Fibroblast of lung (primary cell): ENCODE results near the gene HMGN1. TPM values are rescaled to one million over a fixed set of nuclear protein-coding genes. Genes with fewer than 3 reads are reported as not detected.

Experiments
- DNase-seq, 2 donors: peaks; one replicate each; pipeline versions ENCODE4 v3.0.0 to v3.0.0-alpha.2; 2010; ENCODE audit warnings: low read depth in 2 of 2
- H2AFZ ChIP-seq: 2 replicates; pipeline ENCODE4 v1.5.1; 2012; ENCODE audit warnings: low read length, control low read depth, inconsistent platforms
- H3K27ac ChIP-seq: 2 replicates; pipeline ENCODE4 v1.5.1; 2011; ENCODE audit warnings: low read length, control low read depth; ENCODE audit not compliant: insufficient read depth
- H3K27me3 ChIP-seq: 2 replicates; pipeline ENCODE4 v1.5.1; 2011; ENCODE audit warnings: mild to moderate bottlenecking, low read length; ENCODE audit not compliant: control insufficient read depth, insufficient read depth
- H3K36me3 ChIP-seq: 2 replicates; pipeline ENCODE4 v1.5.1; 2011; ENCODE audit warnings: low read length; ENCODE audit not compliant: control insufficient read depth, insufficient read depth
- H3K4me1 ChIP-seq: 2 replicates; pipeline ENCODE4 v1.5.1; 2011; ENCODE audit warnings: low read length; ENCODE audit not compliant: control insufficient read depth, insufficient read depth; ENCODE audit errors: extremely low read depth
- H3K4me2 ChIP-seq: 2 replicates; pipeline ENCODE4 v1.5.1; 2011; ENCODE audit warnings: low read length, control low read depth; ENCODE audit not compliant: insufficient read depth; ENCODE audit errors: extremely low read depth
- H3K4me3 ChIP-seq, 4 experiments: fragments of 200-600 bp in 1 of 4; sonication (generic) in 1 of 4; replicated peaks in 1 of 4; 2 replicates each; pipeline ENCODE4 v1.5.1; 2011 to 2016; ENCODE audit warnings: low read length in 4 of 4, low read depth in 3 of 4, mild to moderate bottlenecking in 3 of 4, control low read depth in 2 of 4, inconsistent platforms in 1 of 4, mixed read lengths in 1 of 4; ENCODE audit not compliant: insufficient read depth in 1 of 4; ENCODE audit errors: control extremely low read depth in 1 of 4
- H3K79me2 ChIP-seq: 2 replicates; pipeline ENCODE4 v1.5.1; 2012; ENCODE audit warnings: mild to moderate bottlenecking, low read length, inconsistent platforms; ENCODE audit not compliant: control insufficient read depth, insufficient read depth
- H3K9ac ChIP-seq: 2 replicates; pipeline ENCODE4 v1.5.1; 2011; ENCODE audit warnings: mild to moderate bottlenecking, low read length, control low read depth; ENCODE audit not compliant: insufficient read depth
- H3K9me3 ChIP-seq: 2 replicates; pipeline ENCODE4 v1.5.1; 2012; ENCODE audit warnings: low read depth, low read length; ENCODE audit not compliant: control insufficient read depth, insufficient read depth
- H4K20me1 ChIP-seq: 2 replicates; pipeline ENCODE4 v1.5.1; 2011; ENCODE audit warnings: low read length; ENCODE audit not compliant: control insufficient read depth, insufficient read depth; ENCODE audit errors: extremely low read depth
- EZH2 ChIP-seq: IDR thresholded peaks from 2 replicates; pipeline ENCODE4 v1.5.1; 2012; ENCODE audit warnings: low read length, control low read depth, mild to moderate bottlenecking; ENCODE audit errors: missing control alignments
- polyA plus RNA-seq, 2 donors: library from polyadenylated mRNA; depleted of rRNA in 1 of 2; stranded (reverse) in 1 of 2; unstranded in 1 of 2; fragments of >200 nt; gene quantifications; 2 replicates each; pipeline ENCODE4 v1.2.1, GENCODE V29; 2011 to 2012; ENCODE audit warnings: missing spikeins in 1 of 2
- total RNA-seq: library from RNA; depleted of rRNA; stranded (reverse); fragments of >200 nt; gene quantifications from 2 replicates; pipeline ENCODE4 v1.2.1, GENCODE V29; 2014
- TF ChIP-seq, protein P1 (sequence below), 2 donors: IDR thresholded peaks in 1 of 2; conservative IDR thresholded peaks in 1 of 2; 1 replicate in 1 of 2; 2 replicates in 1 of 2; pipeline ENCODE4 v1.5.1; 2011 to 2012; ENCODE audit warnings: low read length in 2 of 2, control low read depth in 1 of 2, inconsistent platforms in 1 of 2, low read depth in 1 of 2, mild to moderate bottlenecking in 1 of 2

The HMGN1 gene
- total and polyA plus RNA-seq, 2 donors (not counting 1 experiment from before 2014, with no cell fraction given): 160 to 171 TPM

DNA sequence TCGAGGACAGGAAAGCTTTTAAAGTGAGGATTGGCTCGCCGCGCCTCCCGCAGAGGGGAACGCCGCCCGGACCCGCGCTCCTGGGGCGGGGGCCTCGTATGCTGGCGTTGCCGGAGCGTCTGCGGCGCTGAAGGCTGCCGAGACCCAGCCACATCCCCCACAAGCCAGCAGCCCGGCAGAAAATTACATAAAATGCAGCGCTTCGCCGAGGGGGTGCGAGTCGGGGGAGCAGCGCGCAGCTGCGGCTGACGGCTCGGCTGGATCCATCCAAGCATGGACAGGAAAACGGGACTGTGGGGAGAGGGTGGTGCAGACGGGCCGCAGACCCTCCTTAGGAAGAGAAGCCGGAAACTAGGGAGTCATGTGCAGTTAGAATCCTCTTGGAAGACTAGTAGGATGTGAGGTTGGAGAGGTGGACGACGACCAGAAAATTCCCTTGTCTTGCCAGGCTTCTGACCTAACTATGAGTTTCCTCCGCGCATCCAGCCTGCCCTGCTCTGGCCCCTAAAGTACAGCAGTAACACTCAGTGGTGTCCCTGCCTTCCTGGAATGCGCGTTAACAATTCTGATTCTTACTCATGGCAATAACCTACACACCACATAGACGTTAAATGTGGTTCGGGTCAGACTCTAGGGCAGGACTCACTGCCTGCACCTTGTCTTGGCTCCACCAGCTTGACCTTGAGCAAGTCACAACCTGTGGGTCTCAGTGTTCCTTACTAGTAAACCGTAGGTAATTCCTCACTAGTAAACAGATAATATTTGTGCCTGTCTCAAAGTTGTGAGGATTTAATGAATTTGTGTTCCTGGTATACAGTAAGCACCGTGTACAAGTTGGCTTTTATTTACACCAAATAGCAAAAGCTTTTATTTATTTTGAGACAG is 34.5 kb downstream of the HMGN1 start:
- DNase-seq: peak; percentile 64 to 78
- Histone ChIP-seq H3K4me3 (peak overlapping the region; percentile 71 to 85 (median 74)), H3K9ac (peak overlapping the region; percentile 84), H3K4me2 (peak overlapping the region; percentile 96), H2AFZ (peak overlapping the region; percentile 80), H3K27me3 (no peaks in the 10 kb centered on the region), H3K36me3 (no peaks in the 10 kb centered on the region), H3K79me2 (peaks cover 10% of the 10 kb centered on the region), H3K27ac (peak overlapping the region; percentile 86), H4K20me1 (no peaks in the 10 kb centered on the region), H3K4me1 (no peaks in the 10 kb centered on the region), H3K9me3 (no peaks in the 10 kb centered on the region)
- no peak for TF ChIP-seq EZH2
- TF ChIP-seq, protein P1, sequence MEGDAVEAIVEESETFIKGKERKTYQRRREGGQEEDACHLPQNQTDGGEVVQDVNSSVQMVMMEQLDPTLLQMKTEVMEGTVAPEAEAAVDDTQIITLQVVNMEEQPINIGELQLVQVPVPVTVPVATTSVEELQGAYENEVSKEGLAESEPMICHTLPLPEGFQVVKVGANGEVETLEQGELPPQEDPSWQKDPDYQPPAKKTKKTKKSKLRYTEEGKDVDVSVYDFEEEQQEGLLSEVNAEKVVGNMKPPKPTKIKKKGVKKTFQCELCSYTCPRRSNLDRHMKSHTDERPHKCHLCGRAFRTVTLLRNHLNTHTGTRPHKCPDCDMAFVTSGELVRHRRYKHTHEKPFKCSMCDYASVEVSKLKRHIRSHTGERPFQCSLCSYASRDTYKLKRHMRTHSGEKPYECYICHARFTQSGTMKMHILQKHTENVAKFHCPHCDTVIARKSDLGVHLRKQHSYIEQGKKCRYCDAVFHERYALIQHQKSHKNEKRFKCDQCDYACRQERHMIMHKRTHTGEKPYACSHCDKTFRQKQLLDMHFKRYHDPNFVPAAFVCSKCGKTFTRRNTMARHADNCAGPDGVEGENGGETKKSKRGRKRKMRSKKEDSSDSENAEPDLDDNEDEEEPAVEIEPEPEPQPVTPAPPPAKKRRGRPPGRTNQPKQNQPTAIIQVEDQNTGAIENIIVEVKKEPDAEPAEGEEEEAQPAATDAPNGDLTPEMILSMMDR (conservative IDR thresholded peaks at IDR 0.05 in 1 of 2, IDR thresholded peaks at IDR 0.05 in 1 of 2; ENCODE audit: low read depth in 1 of 2, low read length in 2 of 2): no peak

DNA sequence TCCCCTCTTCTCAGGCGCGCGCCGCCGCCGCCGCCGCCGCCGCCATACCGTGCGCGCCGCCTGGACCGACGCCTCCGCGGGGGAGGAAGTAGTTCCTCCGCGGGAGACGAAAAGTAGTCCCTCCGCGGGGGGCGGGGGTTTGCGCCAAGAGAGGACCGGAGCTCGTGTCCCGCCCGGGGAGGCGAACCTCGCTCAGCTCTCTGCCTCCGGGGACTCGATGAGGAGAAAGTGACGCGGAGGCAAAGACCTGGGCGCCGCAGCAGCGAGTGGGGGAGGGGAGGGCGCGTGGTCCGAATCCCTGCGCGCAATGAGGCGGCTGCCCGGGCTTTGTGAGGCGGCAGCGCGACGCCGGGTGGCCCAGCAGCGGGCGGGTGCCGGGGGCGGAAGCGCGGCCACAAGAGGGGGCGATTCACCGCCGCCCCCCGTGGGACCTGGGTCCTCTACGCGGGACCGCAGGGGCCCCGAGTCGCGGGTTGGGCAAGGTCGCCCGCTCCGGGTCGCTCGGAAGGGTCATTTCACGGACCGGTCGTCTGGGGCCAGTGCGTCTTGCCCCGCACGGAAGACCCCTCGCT is 35.2 kb downstream of the HMGN1 start, which contains the start of gene BRWD1:
Gene BRWD1 (minus strand): TSS at position 62 of the 572 bp plus-strand sequence. CDS start 141 bp downstream, outside the sequence.
- no peaks in the 10 kb centered on the region for H3K36me3 ChIP-seq
- no peaks in the 10 kb centered on the region for H3K27me3 ChIP-seq
- H3K9me3 ChIP-seq: no peaks in the 10 kb centered on the region
- peak within 1 kb of the TSS; percentile 86 for H3K27ac ChIP-seq
- TF ChIP-seq, protein P1 (conservative IDR thresholded peaks at IDR 0.05 in 1 of 2, IDR thresholded peaks at IDR 0.05 in 1 of 2; ENCODE audit: low read depth in 1 of 2, low read length in 2 of 2): no peak
- TF ChIP-seq EZH2: no peak
- peak within 1 kb of the TSS; percentile 96 for H3K4me2 ChIP-seq
- peak within 1 kb of the TSS; percentile 80 for H2AFZ ChIP-seq
- peak within 1 kb of the TSS; percentile 84 for H3K9ac ChIP-seq
- peak; percentile 87 to 88 for DNase-seq
- peaks cover 14% of the 10 kb centered on the region for H3K79me2 ChIP-seq
- no peaks in the 10 kb centered on the region for H3K4me1 ChIP-seq
- no peaks in the 10 kb centered on the region for H4K20me1 ChIP-seq
- peak within 1 kb of the TSS; percentile 71 to 85 (median 74) for H3K4me3 ChIP-seq

GRCh38 chr21:39313042-39313570 is 35.8 kb downstream of the HMGN1 start:
- H3K36me3 ChIP-seq: no peaks in the 10 kb centered on the region
- H3K4me3 ChIP-seq: peak overlapping the region; percentile 18 to 85 (median 73)
- peak overlapping the region; percentile 86 for H3K27ac ChIP-seq
- TF ChIP-seq, protein P1 (conservative IDR thresholded peaks at IDR 0.05 in 1 of 2, IDR thresholded peaks at IDR 0.05 in 1 of 2; ENCODE audit: low read depth in 1 of 2, low read length in 2 of 2): no peak
- no peak for TF ChIP-seq EZH2
- H3K27me3 ChIP-seq: no peaks in the 10 kb centered on the region
- H2AFZ ChIP-seq: no peak overlapping the region
- peak in 1 of 2 donors; percentile 11 for DNase-seq
- H3K79me2 ChIP-seq: peaks cover 14% of the 10 kb centered on the region
- H4K20me1 ChIP-seq: no peaks in the 10 kb centered on the region
- peak overlapping the region; percentile 96 for H3K4me2 ChIP-seq
- no peaks in the 10 kb centered on the region for H3K9me3 ChIP-seq
- H3K4me1 ChIP-seq: no peaks in the 10 kb centered on the region
- peak overlapping the region; percentile 84 for H3K9ac ChIP-seq
